DND-41 (cell line): ENCODE data around the gene MSH3.
"Not testable (repeated sequence)": the region's sequence is repeated elsewhere in the genome, so short reads cannot be mapped to it uniquely, and the experiment has no call there.

Experiments
- ATAC-seq: fragments of 200-7000 bp; cut with Tn5 transposase; 3 replicates; pipeline ENCODE4 v1.9.1; 2021; ENCODE audit warnings: low read depth; ENCODE audit not compliant: insufficient read depth
- DNase-seq: peaks from one replicate; pipeline ENCODE4 v3.0.0-alpha.2; 2020
- H2AFZ ChIP-seq: 2 replicates; pipeline ENCODE4 v1.6.0; 2012; ENCODE audit warnings: low read depth, low read length
- H3K27ac ChIP-seq: 2 replicates; pipeline ENCODE4 v1.5.1; 2012; ENCODE audit warnings: low read length, inconsistent platforms
- H3K27me3 ChIP-seq: fragments of 200-600 bp; sonication (generic); 2 replicates; pipeline ENCODE4 v1.6.0; 2012; ENCODE audit warnings: low read length, mild to moderate bottlenecking, inconsistent platforms; ENCODE audit not compliant: insufficient read depth, poor library complexity
- H3K36me3 ChIP-seq: 2 replicates; pipeline ENCODE4 v1.5.1; 2012; ENCODE audit warnings: low read length, inconsistent platforms; ENCODE audit not compliant: insufficient read depth
- H3K4me1 ChIP-seq: 2 replicates; pipeline ENCODE4 v1.5.1; 2012; ENCODE audit warnings: mild to moderate bottlenecking, low read length; ENCODE audit not compliant: insufficient read depth
- H3K4me2 ChIP-seq: 2 replicates; pipeline ENCODE4 v1.6.0; 2012; ENCODE audit warnings: mild to moderate bottlenecking, moderate library complexity, low read length, inconsistent platforms; ENCODE audit not compliant: insufficient read depth
- H3K4me3 ChIP-seq, 2 experiments: fragments of 200-600 bp in 1 of 2; shearing (Covaris generic) in 1 of 2; 2 replicates each; pipeline ENCODE4 v1.5.1; 2012 to 2016; ENCODE audit warnings: inconsistent platforms in 2 of 2, low read length in 2 of 2, mild to moderate bottlenecking in 2 of 2, low read depth in 1 of 2, moderate library complexity in 1 of 2
- H3K79me2 ChIP-seq: 2 replicates; pipeline ENCODE4 v1.6.0; 2012; ENCODE audit warnings: low read length, inconsistent platforms; ENCODE audit not compliant: insufficient read depth
- H3K9ac ChIP-seq: 2 replicates; pipeline ENCODE4 v1.6.0; 2012; ENCODE audit warnings: low read depth, mild to moderate bottlenecking, inconsistent platforms, low read length, moderate library complexity
- H3K9me3 ChIP-seq: 2 replicates; pipeline ENCODE4 v1.5.1; 2012; ENCODE audit warnings: low read length, moderate library complexity, mild to moderate bottlenecking, inconsistent platforms; ENCODE audit not compliant: insufficient read depth, severe bottlenecking
- H4K20me1 ChIP-seq: 2 replicates; pipeline ENCODE4 v1.6.0; 2012; ENCODE audit warnings: low read length; ENCODE audit not compliant: insufficient read depth
- CTCF ChIP-seq: IDR thresholded peaks from 2 replicates; pipeline ENCODE4 v1.5.1; 2012; ENCODE audit warnings: borderline replicate concordance, low read length, moderate library complexity, mild to moderate bottlenecking; ENCODE audit not compliant: poor library complexity, severe bottlenecking; ENCODE audit errors: extremely low read depth
- EZH2 ChIP-seq: IDR thresholded peaks from 3 replicates; pipeline ENCODE4 v1.6.1; 2012; ENCODE audit warnings: borderline replicate concordance, low read depth, mild to moderate bottlenecking, moderate library complexity, low read length, inconsistent platforms; ENCODE audit not compliant: severe bottlenecking

Gene MSH3

GRCh38 chr5:80784451-80784850 lies 130.0 kb downstream of the MSH3 start:
- Histone ChIP-seq H4K20me1 (no peaks in the 10 kb centered on the region), H3K4me2 (no peak overlapping the region), H3K36me3 (peaks cover 27% of the 10 kb centered on the region), H3K9ac (no peak overlapping the region), H3K27ac (no peak overlapping the region), H3K4me3 (no peak overlapping the region), H3K4me1 (no peaks in the 10 kb centered on the region), H2AFZ (no peak overlapping the region), H3K79me2 (no peaks in the 10 kb centered on the region), H3K9me3 (no peaks in the 10 kb centered on the region), H3K27me3 (no peaks in the 10 kb centered on the region)
- DNase-seq (no peak), ATAC-seq (no peak)
- TF ChIP-seq EZH2 (no peak), CTCF (no peak)

- not testable (repeated sequence) for H3K4me1 ChIP-seq, H3K27me3 ChIP-seq, H3K79me2 ChIP-seq, H4K20me1 ChIP-seq, DNase-seq, H2AFZ ChIP-seq, H3K27ac ChIP-seq, H3K9ac ChIP-seq, ATAC-seq, H3K9me3 ChIP-seq, H3K4me2 ChIP-seq, H3K4me3 ChIP-seq
- peaks cover 41% of the 10 kb centered on the region for H3K36me3 ChIP-seq
Observed at GRCh38 chr5:80789319-80790016, 135.0 kb downstream of the MSH3 start.

GRCh38 chr5:80790698-80791097 lies 136.2 kb downstream of the MSH3 start:
- ATAC-seq (no peak), DNase-seq (no peak)
- peaks cover 44% of the 10 kb centered on the region for H3K36me3 ChIP-seq
- H4K20me1 ChIP-seq = no peaks in the 10 kb centered on the region
- no peak overlapping the region for H2AFZ ChIP-seq
- no peak overlapping the region for H3K27ac ChIP-seq
- no peaks in the 10 kb centered on the region for H3K4me1 ChIP-seq
- no peaks in the 10 kb centered on the region for H3K9me3 ChIP-seq
- H3K4me2 ChIP-seq = no peak overlapping the region
- no peaks in the 10 kb centered on the region for H3K27me3 ChIP-seq
- H3K9ac ChIP-seq = no peak overlapping the region
- H3K79me2 ChIP-seq = no peaks in the 10 kb centered on the region
- TF ChIP-seq CTCF (no peak), EZH2 (no peak)
- H3K4me3 ChIP-seq = no peak overlapping the region

DNA sequence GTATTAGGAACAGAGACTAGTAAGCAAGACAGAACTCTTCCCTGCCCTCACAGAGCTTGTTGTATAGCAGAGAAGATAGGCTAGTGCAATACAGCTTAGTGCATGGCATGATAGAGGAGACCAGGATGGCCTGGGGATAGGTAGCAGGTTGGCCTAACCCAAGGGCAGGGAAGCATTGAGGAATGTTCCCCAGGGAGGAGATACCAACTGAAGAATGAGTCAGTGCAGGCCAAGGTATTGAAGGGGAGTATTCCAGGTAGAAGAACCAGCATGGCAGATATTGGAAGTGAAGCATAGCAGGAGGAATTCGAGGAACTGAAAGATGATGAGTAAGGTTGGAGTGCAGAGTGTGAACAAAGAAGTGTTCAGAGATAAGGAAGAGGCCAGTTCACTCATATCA lies 138.9 kb downstream of the MSH3 start:
- peaks cover 48% of the 10 kb centered on the region for H3K36me3 ChIP-seq
- H3K9ac ChIP-seq = no peak overlapping the region
- DNase-seq = no peak

More for the DNA sequence above, 138.9 kb downstream of the MSH3 start:
- no peak overlapping the region for H3K27ac ChIP-seq
- H3K4me2 ChIP-seq = no peak overlapping the region
- H3K27me3 ChIP-seq = no peaks in the 10 kb centered on the region
- no peaks in the 10 kb centered on the region for H3K79me2 ChIP-seq
- no peak overlapping the region for H2AFZ ChIP-seq
- no peaks in the 10 kb centered on the region for H3K9me3 ChIP-seq
- no peak for ATAC-seq
- no peaks in the 10 kb centered on the region for H3K4me1 ChIP-seq
- no peak overlapping the region for H3K4me3 ChIP-seq
- TF ChIP-seq CTCF (no peak), EZH2 (no peak)
- H4K20me1 ChIP-seq = no peaks in the 10 kb centered on the region
